Epidermal melanocyte (primary cell): Measurements from ENCODE around the gene RHBDD3.

Experiments used
- DNase-seq: peaks from one replicate; pipeline ENCODE4 v3.0.0; 2011; ENCODE audit warnings: low spot score; ENCODE audit not compliant: insufficient read length

RHBDD3 gene

GRCh38 chr22:29267858-29268510, at the start of gene RHBDD3, which contains the start of gene EWSR1:
TSS of gene RHBDD3 (minus strand) at chr22:29267981. CDS start at chr22:29265626, 2,355 bp downstream.
TSS of gene EWSR1 (plus strand) at chr22:29268268. CDS start at chr22:29268337, 69 bp downstream.
- peak; percentile 92 for DNase-seq

- peak; percentile 4 for DNase-seq
Measured at GRCh38 chr22:29316141-29316828, 48.5 kb upstream of the RHBDD3 start.

- peak; percentile 18 for DNase-seq
Measured at GRCh38 chr22:29315286-29316140, 47.7 kb upstream of the RHBDD3 start, which contains the start of gene RASL10A. TSS of gene RASL10A (minus strand) at chr22:29315697. CDS start at chr22:29315246, 451 bp downstream.

GRCh38 chr22:29314537-29315285, 46.9 kb upstream of the RHBDD3 start:
- peak; percentile 16 for DNase-seq

- DNase-seq, result peak; percentile 16
Measured at GRCh38 chr22:29313576-29314466, 46.0 kb upstream of the RHBDD3 start.

GRCh38 chr22:29313126-29313575, 45.4 kb upstream of the RHBDD3 start:
- peak; percentile 37 for DNase-seq

GRCh38 chr22:29312218-29313125, 44.7 kb upstream of the RHBDD3 start:
- peak; percentile 17 for DNase-seq

GRCh38 chr22:29311464-29312217, 43.9 kb upstream of the RHBDD3 start:
- peak; percentile 14 for DNase-seq

GRCh38 chr22:29310863-29311339, 43.1 kb upstream of the RHBDD3 start:
- peak; percentile 99 for DNase-seq

GRCh38 chr22:29310065-29310862, 42.5 kb upstream of the RHBDD3 start:
- no peak for DNase-seq

- DNase-seq, result no peak
Measured at GRCh38 chr22:29309332-29310064, 41.7 kb upstream of the RHBDD3 start.

GRCh38 chr22:29308791-29309262, 41.0 kb upstream of the RHBDD3 start:
- DNase-seq, result no peak

GRCh38 chr22:29308148-29308790, 40.5 kb upstream of the RHBDD3 start:
- DNase-seq, result no peak

- no peak for DNase-seq
Measured at GRCh38 chr22:29307596-29308147, 39.9 kb upstream of the RHBDD3 start.

- DNase-seq, result peak; percentile 80
Measured at GRCh38 chr22:29306835-29307595, 39.2 kb upstream of the RHBDD3 start.
